ENCODE data around the gene CDK14. TPM values are rescaled to one million over a fixed set of nuclear protein-coding genes. Genes with fewer than 3 reads are reported as not detected.

Gene CDK14
- total RNA-seq, 2 donors from 2014 or later = 8.7 to 13.4 TPM

DNA sequence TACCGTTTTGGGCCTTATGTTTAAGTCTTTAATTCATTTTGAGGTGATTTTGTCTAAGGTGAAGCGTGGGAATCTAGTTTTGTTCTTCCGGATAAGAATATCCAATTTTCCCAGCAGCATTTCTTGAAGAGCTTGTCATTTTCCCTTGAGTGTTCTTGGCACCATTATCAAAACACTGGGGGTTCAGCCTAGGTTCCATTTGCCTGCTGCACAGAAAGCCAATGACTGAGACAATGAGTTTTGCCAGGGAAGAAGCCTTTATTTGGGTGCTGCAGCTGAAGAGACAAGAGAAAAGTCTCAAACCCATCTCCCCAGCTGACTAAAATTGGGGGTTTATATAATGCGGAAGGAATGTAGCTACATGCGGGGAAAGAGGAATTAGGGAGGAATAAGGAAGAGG is 380.9 kb downstream of the CDK14 start:
- peaks cover 61% of the 10 kb centered on the region for H3K9me3 Mint-ChIP-seq
- H3K9ac ChIP-seq (ENCODE audit: extremely low read depth, low read length, poor library complexity, severe bottlenecking) = no peak overlapping the region
- H3K4me1 Mint-ChIP-seq = no peaks in the 10 kb centered on the region

DNA sequence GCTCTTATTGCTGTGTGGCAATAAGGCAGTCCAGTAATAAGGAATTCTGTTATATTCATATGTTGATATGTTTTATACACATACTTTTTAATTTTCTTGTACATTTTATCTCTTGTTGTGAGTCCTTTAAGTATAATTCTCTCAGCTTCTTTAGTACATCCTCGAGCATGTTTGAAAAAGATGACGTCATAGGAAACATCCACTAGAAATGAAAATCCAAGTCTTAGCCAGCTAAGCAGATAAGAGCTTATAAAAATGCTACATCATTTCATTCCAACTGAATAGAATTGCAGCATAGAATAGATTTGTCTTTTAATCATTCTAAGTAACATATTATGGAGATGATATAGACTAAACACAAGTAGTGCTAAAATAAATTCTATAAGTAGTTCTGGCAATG is 384.4 kb downstream of the CDK14 start:
- H3K36me3 Mint-ChIP-seq (ENCODE audit: low read depth) = peaks cover 24% of the 10 kb centered on the region
- Histone ChIP-seq H3K27me3 (ENCODE audit: control insufficient read depth, insufficient read depth, low read length, poor library complexity, severe bottlenecking) (no peaks in the 10 kb centered on the region), H3K9me3 (ENCODE audit: control insufficient read depth, low read length) (peaks cover 34% of the 10 kb centered on the region), H3K4me3 (ENCODE audit: low read length) (no peak overlapping the region), H3K27ac (ENCODE audit: low read depth, low read length) (no peak overlapping the region), H3K36me3 (ENCODE audit: control insufficient read depth, insufficient read depth, low read length) (no peaks in the 10 kb centered on the region), H3K4me1 (ENCODE audit: control insufficient read depth, insufficient read depth, low read length) (no peaks in the 10 kb centered on the region), H3K9ac (ENCODE audit: extremely low read depth, low read length, poor library complexity, severe bottlenecking) (no peak overlapping the region)
- peaks cover 46% of the 10 kb centered on the region for H3K9me3 Mint-ChIP-seq
- H3K27ac Mint-ChIP-seq = no peak overlapping the region
- H3K4me3 Mint-ChIP-seq = no peak overlapping the region
- no peak for DNase-seq
- WGBS, 2 experiments (ENCODE audit: insufficient coverage in 1 of 2, insufficient read length in 1 of 2) = 45% methylated on average over 2 of the region's 2 CpGs; no CpG with 5 or more reads in 1 of the 2 experiments
- H3K27me3 Mint-ChIP-seq (ENCODE audit: insufficient read depth) = no peaks in the 10 kb centered on the region
- H3K4me1 Mint-ChIP-seq = no peaks in the 10 kb centered on the region
- TF ChIP-seq, protein P1, sequence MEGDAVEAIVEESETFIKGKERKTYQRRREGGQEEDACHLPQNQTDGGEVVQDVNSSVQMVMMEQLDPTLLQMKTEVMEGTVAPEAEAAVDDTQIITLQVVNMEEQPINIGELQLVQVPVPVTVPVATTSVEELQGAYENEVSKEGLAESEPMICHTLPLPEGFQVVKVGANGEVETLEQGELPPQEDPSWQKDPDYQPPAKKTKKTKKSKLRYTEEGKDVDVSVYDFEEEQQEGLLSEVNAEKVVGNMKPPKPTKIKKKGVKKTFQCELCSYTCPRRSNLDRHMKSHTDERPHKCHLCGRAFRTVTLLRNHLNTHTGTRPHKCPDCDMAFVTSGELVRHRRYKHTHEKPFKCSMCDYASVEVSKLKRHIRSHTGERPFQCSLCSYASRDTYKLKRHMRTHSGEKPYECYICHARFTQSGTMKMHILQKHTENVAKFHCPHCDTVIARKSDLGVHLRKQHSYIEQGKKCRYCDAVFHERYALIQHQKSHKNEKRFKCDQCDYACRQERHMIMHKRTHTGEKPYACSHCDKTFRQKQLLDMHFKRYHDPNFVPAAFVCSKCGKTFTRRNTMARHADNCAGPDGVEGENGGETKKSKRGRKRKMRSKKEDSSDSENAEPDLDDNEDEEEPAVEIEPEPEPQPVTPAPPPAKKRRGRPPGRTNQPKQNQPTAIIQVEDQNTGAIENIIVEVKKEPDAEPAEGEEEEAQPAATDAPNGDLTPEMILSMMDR (conservative IDR thresholded peaks at IDR 0.05) = no peak

More for the DNA sequence above, 380.9 kb downstream of the CDK14 start:
- Histone ChIP-seq H3K4me3 (ENCODE audit: low read length) (no peak overlapping the region), H3K36me3 (ENCODE audit: control insufficient read depth, insufficient read depth, low read length) (no peaks in the 10 kb centered on the region), H3K4me1 (ENCODE audit: control insufficient read depth, insufficient read depth, low read length) (no peaks in the 10 kb centered on the region), H3K27me3 (ENCODE audit: control insufficient read depth, insufficient read depth, low read length, poor library complexity, severe bottlenecking) (no peaks in the 10 kb centered on the region), H3K9me3 (ENCODE audit: control insufficient read depth, low read length) (peaks cover 47% of the 10 kb centered on the region), H3K27ac (ENCODE audit: low read depth, low read length) (no peak overlapping the region)
- 96 to 100% methylated on average over 5 of the region's 5 CpGs for WGBS, 2 experiments (ENCODE audit: insufficient coverage in 1 of 2, insufficient read length in 1 of 2)
- TF ChIP-seq, protein P1 (conservative IDR thresholded peaks at IDR 0.05) = no peak
- Mint-ChIP-seq H3K36me3 (ENCODE audit: low read depth) (peaks cover 18% of the 10 kb centered on the region), H3K27me3 (ENCODE audit: insufficient read depth) (no peaks in the 10 kb centered on the region), H3K27ac (no peak overlapping the region), H3K4me3 (no peak overlapping the region)
- no peak for DNase-seq

DNA sequence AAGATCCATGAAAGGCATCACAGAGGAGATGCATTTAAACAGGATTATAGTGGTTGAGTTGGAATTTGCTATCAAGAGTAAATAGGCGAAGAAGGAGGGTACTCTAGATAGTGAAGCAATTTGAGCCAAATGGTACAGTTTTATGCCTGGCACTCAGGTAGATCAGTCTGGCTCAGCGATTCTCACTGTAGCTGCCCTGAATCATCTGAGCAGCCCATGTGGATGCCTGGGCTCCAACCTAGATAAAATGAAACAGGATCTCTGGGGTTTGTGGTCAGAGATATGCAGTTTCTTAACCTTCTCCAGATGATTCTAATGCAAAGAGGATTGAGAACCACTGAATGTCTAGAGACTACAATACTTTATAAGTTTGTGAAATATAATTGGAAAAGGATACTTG is 386.1 kb downstream of the CDK14 start:
- Mint-ChIP-seq H3K27ac (no peak overlapping the region), H3K36me3 (ENCODE audit: low read depth) (peaks cover 15% of the 10 kb centered on the region), H3K27me3 (ENCODE audit: insufficient read depth) (no peaks in the 10 kb centered on the region)

More for the DNA sequence above, 386.1 kb downstream of the CDK14 start:
- H3K4me3 ChIP-seq (ENCODE audit: low read length) = no peak overlapping the region
- TF ChIP-seq, protein P1 (conservative IDR thresholded peaks at IDR 0.05) = no peak
- Mint-ChIP-seq H3K9me3 (peaks cover 30% of the 10 kb centered on the region), H3K4me3 (no peak overlapping the region), H3K4me1 (no peaks in the 10 kb centered on the region)
- no peaks in the 10 kb centered on the region for H3K27me3 ChIP-seq (ENCODE audit: control insufficient read depth, insufficient read depth, low read length, poor library complexity, severe bottlenecking)
- DNase-seq = no peak
- WGBS, 2 experiments (ENCODE audit: insufficient coverage in 1 of 2, insufficient read length in 1 of 2) = 80 to 90% methylated on average over 2 of the region's 2 CpGs
- H3K27ac ChIP-seq (ENCODE audit: low read depth, low read length) = no peak overlapping the region
- no peak overlapping the region for H3K9ac ChIP-seq (ENCODE audit: extremely low read depth, low read length, poor library complexity, severe bottlenecking)
- H3K36me3 ChIP-seq (ENCODE audit: control insufficient read depth, insufficient read depth, low read length) = no peaks in the 10 kb centered on the region
- peaks cover 25% of the 10 kb centered on the region for H3K9me3 ChIP-seq (ENCODE audit: control insufficient read depth, low read length)
- H3K4me1 ChIP-seq (ENCODE audit: control insufficient read depth, insufficient read depth, low read length) = no peaks in the 10 kb centered on the region
